ENCODE results near the gene SCAP. TPM values are rescaled to one million over a fixed set of nuclear protein-coding genes. Genes with fewer than 3 reads are reported as not detected.

The SCAP gene
- total and polyA plus RNA-seq, 2 of the 13 experiments (the other 11 are each of a cell fraction or from before 2014, with no cell fraction given) = 40.4 to 53.3 TPM

- TF ChIP-seq THAP8 (CRISPR knock-in tag; IDR thresholded peaks at IDR 0.05; ENCODE audit: borderline replicate concordance) (no peak), ZNF777 (CRISPR knock-in tag; IDR thresholded peaks at IDR 0.05) (no peak), NFYC (CRISPR knock-in tag; IDR thresholded peaks at IDR 0.05) (no peak), HOXA9 (CRISPR knock-in tag; IDR thresholded peaks at IDR 0.05; ENCODE audit: borderline replicate concordance) (no peak), STAG1 (CRISPR knock-in tag; IDR thresholded peaks at IDR 0.05) (peak; percentile 87), ETV5 (CRISPR knock-in tag; IDR thresholded peaks at IDR 0.05; ENCODE audit: borderline replicate concordance) (peak; percentile 50; the same call in 1 of the 2 replicates), RARG (CRISPR knock-in tag; IDR thresholded peaks at IDR 0.05; ENCODE audit: low read depth) (no peak), NCOR1 (IDR thresholded peaks at IDR 0.05; ENCODE audit: borderline replicate concordance, low read length) (no peak), ZNF567 (CRISPR knock-in tag; IDR thresholded peaks at IDR 0.05; ENCODE audit: borderline replicate concordance) (no peak), SIX1 (CRISPR knock-in tag; IDR thresholded peaks at IDR 0.05; ENCODE audit: borderline replicate concordance) (no peak), DZIP1 (CRISPR knock-in tag; IDR thresholded peaks at IDR 0.05) (0 out of 2 replicates have a peak, but pooled peaks have one; percentile 24), IKZF1 (IDR thresholded peaks at IDR 0.05) (no peak), CTCF (CRISPR knock-in tag; IDR thresholded peaks at IDR 0.05) (peak; percentile 95), AGO1 (IDR thresholded peaks at IDR 0.05; ENCODE audit: low read depth, low read length, poor library complexity, severe bottlenecking) (no peak), ZNF513 (CRISPR knock-in tag; conservative IDR thresholded peaks at IDR 0.05) (no peak), KLF16 (CRISPR knock-in tag; IDR thresholded peaks at IDR 0.05) (no peak), ZNF367 (CRISPR knock-in tag; IDR thresholded peaks at IDR 0.05; ENCODE audit: borderline replicate concordance) (no peak)
Measured at GRCh38 chr3:47420511-47421484, 54.9 kb downstream of the SCAP start (continued).

All from HepG2 (cell line).